GM18520 (cell line): ENCODE results near the gene RNF152.

Source experiments
- ATAC-seq: cut with Tn5 transposase; IDR thresholded peaks from one replicate; pipeline ENCODE4 v1.9.1; 2021; ENCODE audit not compliant: unreplicated experiment

The RNF152 gene

GRCh38 chr18:61765097-61765496 is 127.7 kb downstream of the RNF152 start:
- ATAC-seq, result no peak

DNA sequence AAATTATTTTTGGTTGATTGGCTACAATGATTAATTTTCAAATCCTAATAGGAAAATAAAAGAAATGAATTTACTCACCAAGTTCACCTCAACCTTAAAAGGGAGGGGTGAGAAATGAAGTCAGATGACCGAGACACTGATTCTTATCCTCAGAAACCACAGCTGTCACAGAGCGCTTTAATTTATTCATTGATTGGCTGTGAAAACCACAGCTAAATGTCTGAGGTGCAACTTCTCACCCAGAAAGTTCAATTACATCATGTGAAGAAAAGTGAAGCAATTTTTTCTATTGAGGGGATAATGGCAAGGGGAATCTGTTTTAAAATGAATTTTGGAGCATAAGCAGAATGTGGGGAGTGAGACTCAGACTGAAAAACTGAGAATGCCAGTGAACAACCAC is 128.4 kb downstream of the RNF152 start:
- peak; percentile 96 for ATAC-seq

DNA sequence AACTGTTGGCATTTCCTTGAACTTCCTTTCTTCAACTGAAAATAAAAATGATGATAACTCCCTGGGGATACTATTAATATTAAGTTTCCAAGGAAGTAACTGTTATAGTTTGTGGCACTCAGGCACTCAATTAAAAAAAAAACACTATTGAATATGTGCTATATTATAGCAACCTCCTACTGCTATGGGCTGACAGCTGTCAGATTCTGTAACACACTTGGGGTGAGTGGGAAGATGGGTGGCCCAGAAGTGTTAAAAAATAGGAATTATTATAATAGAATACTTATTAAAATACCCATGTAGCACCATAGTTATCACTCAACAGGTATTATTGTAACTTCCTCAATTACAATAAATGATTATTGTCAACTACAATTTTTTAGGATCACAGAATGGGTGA is 130.9 kb downstream of the RNF152 start:
- no peak for ATAC-seq
